HEK293T (cell line): ENCODE measurements around the gene GABBR1.

Experiments
- BHLHE40 ChIP-seq: fragments of 450-650 bp; IDR thresholded peaks from 2 replicates; pipeline ENCODE4 v1.6.1; 2016; ENCODE audit warnings: mild to moderate bottlenecking, moderate library complexity, borderline replicate concordance
- CTBP1 ChIP-seq: fragments of 450-650 bp; IDR thresholded peaks from 2 replicates; pipeline ENCODE4 v1.6.1; 2016; ENCODE audit warnings: borderline replicate concordance
- ELF4 ChIP-seq: fragments of 450-650 bp; IDR thresholded peaks from 2 replicates; pipeline ENCODE4 v1.6.1; 2017; ENCODE audit warnings: antibody characterized with exemption
- FOXA1 ChIP-seq: fragments of 450-650 bp; IDR thresholded peaks from 2 replicates; pipeline ENCODE4 v1.6.1; 2016; ENCODE audit warnings: mild to moderate bottlenecking
- FOXK2 ChIP-seq: fragments of 450-650 bp; IDR thresholded peaks from 2 replicates; pipeline ENCODE4 v1.6.1; 2016; ENCODE audit warnings: mild to moderate bottlenecking
- FOXM1 ChIP-seq: fragments of 450-650 bp; IDR thresholded peaks from 2 replicates; pipeline ENCODE4 v1.6.1; 2017; ENCODE audit warnings: mild to moderate bottlenecking, borderline replicate concordance
- L3MBTL2 ChIP-seq: fragments of 450-650 bp; conservative IDR thresholded peaks from 2 replicates; pipeline ENCODE4 v1.6.1; 2016; ENCODE audit warnings: mild to moderate bottlenecking
- NFRKB ChIP-seq: fragments of 450-650 bp; IDR thresholded peaks from 2 replicates; pipeline ENCODE4 v1.6.1; 2016; ENCODE audit warnings: mild to moderate bottlenecking, moderate library complexity
- SP1 ChIP-seq: fragments of 450-650 bp; IDR thresholded peaks from 2 replicates; pipeline ENCODE4 v1.6.1; 2017
- SUZ12 ChIP-seq: fragments of 450-650 bp; IDR thresholded peaks from 2 replicates; pipeline ENCODE4 v1.6.1; 2016; ENCODE audit warnings: mild to moderate bottlenecking
- TARDBP ChIP-seq: fragments of 450-650 bp; IDR thresholded peaks from 2 replicates; pipeline ENCODE4 v1.6.1; 2016
- ZNF384 ChIP-seq: fragments of 450-650 bp; IDR thresholded peaks from 2 replicates; pipeline ENCODE4 v1.6.1; 2016
- TF ChIP-seq, protein P1 (sequence below): fragments of 450-650 bp; IDR thresholded peaks from 2 replicates; pipeline ENCODE4 v1.6.1; 2016

DNA sequence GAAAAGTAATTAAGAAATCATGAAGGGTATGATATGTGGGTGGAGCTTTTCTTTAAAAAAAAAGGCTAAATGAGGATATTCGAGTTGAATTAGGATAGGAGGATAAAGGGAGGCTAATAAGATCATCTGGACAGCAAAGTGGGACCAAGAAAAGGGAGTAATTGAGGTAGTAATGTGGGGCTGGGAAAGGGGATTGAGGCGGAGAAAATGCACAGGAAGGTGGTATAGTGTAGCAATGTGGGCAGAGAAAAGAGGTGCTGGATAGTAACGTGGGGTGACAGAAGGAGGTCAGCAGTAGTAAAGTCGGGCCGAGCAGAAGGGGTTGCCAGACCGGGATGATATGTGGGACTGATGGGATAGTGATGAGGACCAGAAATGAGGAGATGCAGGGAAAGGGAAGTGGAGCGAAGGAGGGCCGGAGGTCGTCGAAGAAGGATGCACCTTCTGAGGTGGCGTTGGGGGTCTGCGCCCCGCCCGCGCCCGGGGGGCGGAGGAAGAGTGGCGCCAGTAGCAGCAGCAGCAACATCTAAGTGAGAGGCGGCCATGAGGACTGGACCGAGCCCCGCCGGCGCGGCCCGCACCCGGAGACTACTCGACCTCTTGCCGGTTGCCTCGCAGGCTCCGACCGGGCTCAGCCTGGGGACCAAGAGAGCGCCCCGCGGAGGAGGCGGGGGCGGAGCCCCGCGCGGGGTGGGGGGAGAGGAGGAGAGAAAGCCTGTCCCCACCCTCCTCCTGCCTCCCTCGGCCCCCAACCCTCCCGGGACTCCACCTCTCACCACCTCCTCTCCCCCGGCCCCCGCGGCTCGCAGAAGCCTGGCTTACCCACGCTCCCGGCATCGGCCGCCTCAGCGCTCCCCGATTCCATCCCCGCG is 887 bp downstream of the GABBR1 start:
- no peak for TF ChIP-seq SP1
- no peak for TF ChIP-seq FOXM1
- TF ChIP-seq TARDBP, result no peak
- no peak for TF ChIP-seq BHLHE40
- TF ChIP-seq FOXK2, result no peak
- no peak for TF ChIP-seq FOXA1
- TF ChIP-seq SUZ12, result no peak
- no peak for TF ChIP-seq NFRKB
- no peak for TF ChIP-seq ELF4
- TF ChIP-seq L3MBTL2, result no peak
- TF ChIP-seq, protein P1, sequence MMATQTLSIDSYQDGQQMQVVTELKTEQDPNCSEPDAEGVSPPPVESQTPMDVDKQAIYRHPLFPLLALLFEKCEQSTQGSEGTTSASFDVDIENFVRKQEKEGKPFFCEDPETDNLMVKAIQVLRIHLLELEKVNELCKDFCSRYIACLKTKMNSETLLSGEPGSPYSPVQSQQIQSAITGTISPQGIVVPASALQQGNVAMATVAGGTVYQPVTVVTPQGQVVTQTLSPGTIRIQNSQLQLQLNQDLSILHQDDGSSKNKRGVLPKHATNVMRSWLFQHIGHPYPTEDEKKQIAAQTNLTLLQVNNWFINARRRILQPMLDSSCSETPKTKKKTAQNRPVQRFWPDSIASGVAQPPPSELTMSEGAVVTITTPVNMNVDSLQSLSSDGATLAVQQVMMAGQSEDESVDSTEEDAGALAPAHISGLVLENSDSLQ, result no peak
- no peak for TF ChIP-seq CTBP1
- TF ChIP-seq ZNF384, result no peak
